ENCODE data around the gene RNF31.
"Not testable (repeated sequence)": the region's sequence is repeated elsewhere in the genome, so short reads cannot be mapped to it uniquely, and the experiment has no call there.

RNF31 gene

DNA sequence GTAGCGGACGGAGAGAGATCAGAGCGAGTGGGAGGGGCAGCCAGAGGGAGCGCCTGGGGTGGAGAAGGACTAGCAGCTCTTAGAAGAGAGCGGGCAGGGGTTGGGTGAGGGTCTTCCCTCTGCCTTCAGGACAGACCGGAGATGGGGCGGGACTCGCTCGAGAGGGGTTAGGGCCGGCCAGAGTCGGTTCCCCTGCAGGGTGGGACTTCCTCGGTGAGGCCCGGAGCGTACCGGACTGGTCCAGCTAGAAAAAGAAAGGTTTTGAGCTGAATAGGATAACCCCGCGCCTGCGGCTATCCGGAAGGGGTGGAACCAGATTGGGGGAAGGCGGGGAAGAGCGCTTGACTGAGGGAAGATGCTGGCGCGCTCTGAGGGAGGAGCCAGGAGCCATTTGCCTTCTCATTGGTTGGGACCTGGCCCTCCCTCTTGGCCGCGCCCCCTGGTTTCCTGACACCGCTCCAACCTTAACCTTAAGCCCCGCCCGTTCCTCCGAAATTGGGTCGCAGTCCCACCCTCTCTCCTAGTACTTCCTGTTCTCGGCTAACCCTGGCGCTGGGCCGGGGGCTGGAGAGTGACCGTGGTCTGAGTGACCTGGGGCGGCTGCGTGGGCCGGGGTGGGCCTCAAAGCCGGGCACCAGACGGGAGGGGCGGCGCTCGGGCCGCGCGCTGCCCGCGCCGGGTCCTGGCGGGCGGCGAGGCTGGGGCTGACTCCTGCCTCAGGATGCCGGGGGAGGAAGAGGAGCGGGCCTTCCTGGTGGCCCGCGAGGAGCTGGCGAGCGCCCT, at the start of gene RNF31:
Gene RNF31, plus strand, starts transcription at position 521 of the 783 bp plus-strand sequence. Its CDS starts 201 bp downstream, at position 722.
- peak; percentile 98 for DNase-seq

DNA sequence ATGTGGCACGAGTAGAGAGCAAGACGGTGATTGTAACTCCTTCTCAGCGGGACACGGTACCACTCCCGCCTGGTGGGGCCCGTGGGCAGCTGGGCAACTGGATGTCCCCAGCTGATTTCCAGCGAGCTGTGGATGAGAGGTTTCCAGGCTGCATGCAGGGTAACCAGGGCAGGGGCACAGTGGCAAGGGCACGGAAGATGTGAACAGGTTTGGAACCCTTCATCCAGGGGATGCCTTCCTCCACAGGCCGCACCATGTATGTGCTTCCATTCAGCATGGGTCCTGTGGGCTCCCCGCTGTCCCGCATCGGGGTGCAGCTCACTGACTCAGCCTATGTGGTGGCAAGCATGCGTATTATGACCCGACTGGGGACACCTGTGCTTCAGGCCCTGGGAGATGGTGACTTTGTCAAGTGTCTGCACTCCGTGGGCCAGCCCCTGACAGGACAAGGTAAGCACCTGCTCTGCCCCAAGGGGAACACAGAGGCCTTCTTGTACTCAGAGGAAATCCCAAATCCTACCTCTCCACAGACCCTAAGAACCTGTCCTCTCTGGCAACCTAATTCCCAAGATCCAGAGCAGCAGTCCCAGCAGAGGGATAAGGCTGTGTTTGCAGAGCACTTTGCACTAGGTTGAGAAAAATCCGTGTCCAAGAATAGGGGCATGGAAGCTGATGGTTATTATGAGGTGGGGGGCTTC, 48.9 kb upstream of the RNF31 start:
- DNase-seq, result no peak

DNA sequence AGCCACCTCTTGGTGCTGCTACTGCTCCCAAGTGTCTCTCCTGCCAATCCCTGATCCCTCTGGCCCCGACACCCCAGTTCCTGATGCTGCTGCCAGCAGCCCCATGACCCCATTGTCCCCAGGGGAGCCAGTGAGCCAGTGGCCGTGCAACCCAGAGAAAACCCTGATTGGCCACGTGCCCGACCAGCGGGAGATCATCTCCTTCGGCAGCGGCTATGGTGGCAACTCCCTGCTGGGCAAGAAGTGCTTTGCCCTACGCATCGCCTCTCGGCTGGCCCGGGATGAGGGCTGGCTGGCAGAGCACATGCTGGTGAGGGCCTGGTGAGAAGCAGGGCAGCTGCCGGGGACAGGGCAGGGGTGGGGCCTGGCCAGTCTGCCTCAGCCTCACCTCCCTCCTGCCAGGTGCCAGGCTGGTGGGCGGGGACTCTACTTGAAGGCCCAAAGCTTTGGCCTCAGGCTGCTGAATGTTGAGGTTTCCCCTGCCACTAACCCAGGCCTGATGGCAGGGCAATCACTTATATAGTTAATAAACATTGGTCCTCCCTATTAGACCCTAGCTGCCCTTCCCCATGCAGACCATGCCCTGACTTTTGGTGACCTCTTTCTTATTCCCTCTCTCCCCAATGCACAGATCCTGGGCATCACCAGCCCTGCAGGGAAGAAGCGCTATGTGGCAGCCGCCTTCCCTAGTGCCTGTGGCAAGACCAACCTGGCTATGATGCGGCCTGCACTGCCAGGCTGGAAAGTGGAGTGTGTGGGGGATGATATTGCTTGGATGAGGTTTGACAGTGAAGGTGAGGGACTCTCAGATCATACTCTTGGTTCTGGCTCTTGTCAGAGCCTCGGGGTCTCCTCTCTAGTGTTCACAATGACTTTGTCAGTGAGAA, 48.1 kb upstream of the RNF31 start:
- no peak for DNase-seq

DNA sequence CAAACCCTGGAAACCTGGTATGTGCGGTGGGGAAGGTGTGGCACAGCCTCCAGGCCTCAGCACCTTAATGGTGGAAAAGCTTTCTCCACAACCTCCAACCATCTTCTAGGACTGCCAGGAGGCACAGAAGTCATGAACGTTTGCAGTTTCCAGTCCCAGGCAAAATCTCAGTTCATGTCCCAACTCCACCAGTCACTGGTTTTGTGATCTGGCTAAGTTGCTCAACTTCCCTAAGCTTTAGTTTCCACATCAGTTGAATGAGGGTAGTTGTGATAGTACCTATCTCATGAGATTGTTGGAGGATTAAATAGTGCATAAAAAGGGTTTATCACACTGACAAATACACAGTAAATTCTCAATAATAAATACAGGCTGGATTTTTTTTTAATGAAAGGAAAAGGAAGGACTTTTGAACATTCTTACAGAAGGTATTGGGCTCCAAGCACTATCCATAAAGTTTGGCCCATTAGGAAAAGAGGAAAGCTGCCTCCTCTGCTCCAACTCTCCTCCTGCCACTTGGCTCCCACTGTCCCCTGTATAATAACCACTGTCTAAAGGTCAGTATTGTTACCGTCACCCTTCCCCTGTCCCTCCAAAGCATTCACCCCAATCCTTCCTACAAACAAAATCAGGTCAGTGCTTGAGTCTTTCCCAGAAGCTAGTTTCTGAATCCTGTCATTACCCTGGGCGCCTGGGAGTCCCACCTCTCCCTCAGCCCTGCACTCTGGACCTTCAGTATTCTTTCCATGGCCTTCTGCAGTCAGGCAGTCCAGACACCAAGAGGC, 46.9 kb upstream of the RNF31 start:
- DNase-seq, result no peak

DNA sequence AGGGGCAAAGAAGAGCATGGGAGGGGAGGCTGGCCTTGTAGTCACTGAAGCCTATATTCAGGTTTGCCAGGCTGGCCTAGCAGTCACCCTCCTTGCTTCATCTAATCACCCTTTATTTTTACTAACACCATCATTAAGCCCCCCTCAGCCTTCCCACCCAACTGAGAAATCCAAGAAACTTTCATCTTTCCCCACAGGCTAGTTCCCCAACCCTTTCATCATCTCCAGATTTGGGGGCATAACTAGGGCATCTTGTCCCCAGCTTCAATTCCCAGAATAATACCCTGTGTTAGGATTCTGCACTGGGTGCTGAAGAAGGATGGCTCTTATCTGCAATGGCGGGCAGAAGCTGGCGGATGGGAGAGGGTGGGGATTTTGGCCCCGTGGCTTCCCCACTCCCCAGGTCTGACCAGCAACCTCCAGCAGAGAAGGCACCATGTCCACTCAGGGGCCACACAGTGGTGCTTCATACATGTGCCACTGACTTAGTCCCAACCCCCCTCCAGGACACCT, 46.3 kb upstream of the RNF31 start:
- DNase-seq, result no peak

DNA sequence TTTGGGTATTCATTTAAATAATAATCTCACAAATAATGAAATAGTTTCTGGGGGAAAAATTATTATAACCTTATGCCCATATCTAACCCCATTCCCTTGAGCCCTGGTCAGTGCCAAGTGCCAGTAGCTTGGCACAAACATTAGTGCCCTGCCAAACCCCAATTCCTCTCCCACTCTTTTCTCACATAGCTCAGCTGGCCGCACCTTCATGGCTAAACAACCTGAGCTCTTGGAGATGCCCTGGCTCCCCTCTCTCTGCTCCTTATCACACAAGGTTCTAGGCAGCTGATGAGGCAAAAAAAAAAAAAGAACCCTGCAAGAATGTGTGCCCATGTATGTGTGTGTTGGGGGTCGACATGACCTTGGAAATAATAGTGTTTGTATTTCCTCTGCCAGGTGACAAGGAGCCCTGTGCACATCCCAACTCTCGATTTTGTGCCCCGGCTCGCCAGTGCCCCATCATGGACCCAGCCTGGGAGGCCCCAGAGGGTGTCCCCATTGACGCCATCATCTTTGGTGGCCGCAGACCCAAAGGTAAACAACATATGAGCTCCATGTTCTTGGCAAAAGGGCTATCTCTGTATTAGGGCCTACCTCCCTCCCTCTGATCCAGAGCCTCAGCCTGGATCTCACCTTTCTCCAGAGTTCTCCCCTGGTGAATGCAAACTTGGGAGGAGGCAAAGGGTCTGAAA, 44.8 kb upstream of the RNF31 start:
- no peak for DNase-seq

DNA sequence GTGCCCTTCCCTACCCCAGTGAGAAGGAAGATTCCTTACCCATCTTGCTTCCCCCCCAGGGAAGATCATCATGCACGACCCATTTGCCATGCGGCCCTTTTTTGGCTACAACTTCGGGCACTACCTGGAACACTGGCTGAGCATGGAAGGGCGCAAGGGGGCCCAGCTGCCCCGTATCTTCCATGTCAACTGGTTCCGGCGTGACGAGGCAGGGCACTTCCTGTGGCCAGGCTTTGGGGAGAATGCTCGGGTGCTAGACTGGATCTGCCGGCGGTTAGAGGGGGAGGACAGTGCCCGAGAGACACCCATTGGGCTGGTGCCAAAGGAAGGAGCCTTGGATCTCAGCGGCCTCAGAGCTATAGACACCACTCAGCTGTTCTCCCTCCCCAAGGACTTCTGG, 43.8 kb upstream of the RNF31 start:
- DNase-seq, result no peak

DNA sequence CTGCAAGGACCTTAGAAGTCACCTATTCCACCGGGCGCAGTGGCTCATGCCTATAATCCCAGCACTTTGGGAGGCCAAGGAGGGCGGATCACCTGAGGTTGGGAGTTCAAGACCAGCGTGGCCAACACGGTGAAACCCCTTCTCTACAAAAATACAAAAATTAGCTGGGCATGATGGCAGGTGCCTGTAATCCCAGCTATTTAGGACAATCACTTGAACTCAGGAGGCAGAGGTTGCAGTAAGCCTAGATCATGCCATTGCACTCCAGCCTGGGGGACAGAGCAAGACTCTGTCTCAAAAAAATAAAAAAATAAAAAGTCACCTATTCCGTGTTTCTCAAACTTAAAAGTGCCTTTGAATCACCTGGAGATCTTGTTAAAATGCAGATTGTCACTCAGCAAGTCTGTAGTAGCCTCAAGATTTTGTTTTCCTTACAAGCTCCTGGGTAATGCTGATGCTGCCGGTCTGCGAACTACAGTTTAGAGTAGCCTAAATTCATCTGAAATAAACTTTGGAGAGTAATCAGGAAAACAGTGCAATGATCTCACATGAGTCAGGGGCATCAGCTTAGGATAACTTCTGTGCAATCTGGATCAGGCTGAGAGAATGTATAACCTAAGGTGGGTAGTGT, 41.6 kb upstream of the RNF31 start:
- DNase-seq, result not testable (repeated sequence)

DNA sequence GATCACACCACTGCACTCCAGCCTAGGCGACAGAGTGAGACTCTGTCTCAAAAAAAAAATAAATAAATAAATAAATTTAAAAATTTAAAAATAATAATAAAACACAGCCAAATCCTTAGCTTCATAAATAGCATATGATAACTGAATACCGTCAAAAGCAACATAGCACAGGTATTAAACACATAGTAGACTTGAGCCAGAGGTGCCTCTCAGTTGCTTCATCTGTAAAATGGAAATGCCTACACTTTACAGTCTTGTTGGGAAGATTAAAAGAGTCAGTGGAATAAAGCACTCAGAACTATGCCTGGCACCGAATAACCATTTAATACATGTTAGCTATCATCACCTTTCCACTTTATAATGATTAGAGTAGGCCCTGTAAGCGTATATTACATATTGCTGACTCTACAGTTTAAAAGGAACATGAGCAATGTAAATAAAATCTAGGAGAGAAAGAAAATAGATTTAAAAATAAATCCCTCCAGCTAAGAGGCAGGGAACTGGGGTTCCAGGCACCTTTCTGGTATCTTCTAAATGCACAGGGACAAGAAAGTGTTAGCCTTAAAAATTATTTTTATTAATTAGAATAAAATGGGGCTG, 40.5 kb upstream of the RNF31 start:
- DNase-seq, result no peak

DNA sequence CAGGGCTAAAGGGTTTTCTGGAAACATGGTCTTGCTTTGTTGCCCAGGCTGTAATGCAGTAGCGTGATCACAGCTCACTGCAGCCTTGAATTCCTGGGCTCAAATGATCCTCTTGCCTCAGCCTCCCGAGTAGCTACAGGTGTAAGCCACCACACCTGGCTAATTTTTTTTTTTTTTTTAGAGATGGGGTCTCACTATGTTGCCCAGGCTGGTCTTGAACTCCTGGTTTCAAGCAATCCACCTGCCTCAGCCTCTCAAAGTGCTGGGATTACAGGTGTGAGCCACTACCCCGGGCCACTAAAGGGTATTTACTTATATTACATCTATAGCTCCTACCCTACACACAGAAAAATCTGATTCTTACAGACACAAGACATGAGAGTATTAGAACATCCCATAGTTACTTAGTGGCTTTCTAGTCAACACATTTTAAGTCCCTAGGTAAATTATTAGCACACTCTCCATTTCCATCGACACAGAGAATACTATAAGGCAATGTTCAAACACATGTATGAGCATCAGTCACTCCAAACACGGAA, 38.9 kb upstream of the RNF31 start:
- DNase-seq, result no peak

DNA sequence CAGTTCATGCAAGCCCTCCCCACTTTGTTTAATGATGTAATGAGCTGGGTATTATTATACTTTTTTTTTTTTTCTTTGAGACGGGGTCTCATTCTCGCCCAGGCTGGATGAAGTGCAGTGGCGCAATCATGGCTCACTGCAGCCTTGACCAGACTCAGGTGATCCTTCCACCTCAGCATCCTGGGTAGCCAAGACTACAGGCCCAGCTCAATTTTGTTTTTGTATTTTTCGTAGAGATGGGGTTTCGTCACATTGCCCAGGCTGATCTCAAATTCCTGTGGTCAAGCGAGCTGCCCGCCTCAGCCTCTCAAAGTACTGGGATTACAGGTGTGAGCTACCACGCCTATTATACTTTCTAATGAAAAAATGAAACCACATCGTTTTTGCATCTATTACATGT, 37.2 kb upstream of the RNF31 start:
- DNase-seq, result no peak

DNA sequence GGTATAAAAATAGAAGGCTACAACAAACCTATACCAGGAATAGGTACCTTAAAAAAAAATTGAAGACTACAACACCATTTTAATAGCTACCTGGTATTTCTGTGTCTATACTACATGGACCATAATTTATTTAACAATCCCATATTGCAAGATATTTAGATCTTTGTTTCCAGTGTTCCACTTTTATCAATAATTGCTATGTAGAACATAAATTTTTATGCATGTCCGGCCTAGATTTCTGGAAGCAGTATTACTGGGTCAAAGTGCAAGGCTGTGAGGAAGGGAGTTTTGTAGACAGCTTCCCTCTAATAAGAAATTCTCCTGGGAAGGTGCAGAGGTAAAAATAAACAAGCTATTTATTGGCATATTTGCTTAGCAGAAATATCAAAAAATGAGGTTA, 36.8 kb upstream of the RNF31 start:
- DNase-seq, result no peak

DNA sequence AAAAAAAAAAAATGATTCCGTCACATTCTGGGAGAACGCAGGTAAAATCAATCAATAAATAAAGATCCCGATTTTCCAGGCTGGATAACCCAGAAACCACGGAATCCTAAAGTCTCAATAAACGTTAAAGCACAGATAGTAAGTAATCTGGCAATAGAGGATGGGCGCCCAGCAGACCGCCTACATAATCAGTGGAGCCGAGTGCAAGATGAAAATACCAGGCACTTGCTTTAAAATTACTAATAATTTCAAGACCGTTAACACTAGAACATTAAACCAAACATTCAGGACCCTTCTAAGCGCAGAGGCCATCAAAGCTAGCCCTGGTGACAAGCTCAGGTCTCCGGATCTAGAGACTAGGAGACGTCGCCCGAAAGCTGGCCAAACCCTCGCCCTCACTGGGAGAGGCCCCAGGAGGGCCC, 33.9 kb upstream of the RNF31 start:
- DNase-seq, result no peak

DNA sequence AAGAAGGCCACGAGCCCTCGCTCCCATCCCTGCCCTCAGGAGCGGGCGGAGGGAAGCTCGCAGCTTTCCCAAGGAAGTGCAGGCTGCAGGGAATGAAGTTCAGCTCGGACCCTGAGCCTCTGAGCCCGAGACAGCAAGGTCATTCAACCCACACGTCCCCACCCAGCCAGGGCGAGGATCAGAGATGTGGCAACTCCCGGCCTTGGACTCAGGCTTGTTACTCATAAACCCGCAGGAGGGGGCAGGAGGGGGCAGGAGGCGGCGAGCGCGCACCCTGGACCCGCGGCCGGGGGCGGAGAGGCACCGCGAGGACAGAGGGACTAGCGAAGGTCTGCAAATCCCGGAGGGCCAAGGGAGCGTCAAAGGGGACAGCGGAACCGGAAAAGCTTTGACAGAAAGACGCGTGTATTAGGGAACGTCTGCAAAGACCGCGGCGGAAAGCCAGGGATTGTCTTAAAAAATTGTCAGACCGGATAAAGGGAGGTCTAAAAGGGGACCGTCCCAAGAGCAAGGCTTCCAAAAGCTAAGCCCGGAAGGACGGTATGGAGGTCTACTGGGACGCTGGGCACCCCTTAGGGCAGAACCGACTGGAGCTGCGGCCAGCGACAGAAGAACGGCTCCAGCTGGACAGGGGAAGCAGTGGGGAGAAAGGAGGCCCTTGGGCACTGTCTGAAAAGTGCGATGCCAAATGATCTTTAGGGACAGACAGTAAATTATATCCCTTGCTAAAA, 33.3 kb upstream of the RNF31 start:
- peak; percentile 88 for DNase-seq

DNA sequence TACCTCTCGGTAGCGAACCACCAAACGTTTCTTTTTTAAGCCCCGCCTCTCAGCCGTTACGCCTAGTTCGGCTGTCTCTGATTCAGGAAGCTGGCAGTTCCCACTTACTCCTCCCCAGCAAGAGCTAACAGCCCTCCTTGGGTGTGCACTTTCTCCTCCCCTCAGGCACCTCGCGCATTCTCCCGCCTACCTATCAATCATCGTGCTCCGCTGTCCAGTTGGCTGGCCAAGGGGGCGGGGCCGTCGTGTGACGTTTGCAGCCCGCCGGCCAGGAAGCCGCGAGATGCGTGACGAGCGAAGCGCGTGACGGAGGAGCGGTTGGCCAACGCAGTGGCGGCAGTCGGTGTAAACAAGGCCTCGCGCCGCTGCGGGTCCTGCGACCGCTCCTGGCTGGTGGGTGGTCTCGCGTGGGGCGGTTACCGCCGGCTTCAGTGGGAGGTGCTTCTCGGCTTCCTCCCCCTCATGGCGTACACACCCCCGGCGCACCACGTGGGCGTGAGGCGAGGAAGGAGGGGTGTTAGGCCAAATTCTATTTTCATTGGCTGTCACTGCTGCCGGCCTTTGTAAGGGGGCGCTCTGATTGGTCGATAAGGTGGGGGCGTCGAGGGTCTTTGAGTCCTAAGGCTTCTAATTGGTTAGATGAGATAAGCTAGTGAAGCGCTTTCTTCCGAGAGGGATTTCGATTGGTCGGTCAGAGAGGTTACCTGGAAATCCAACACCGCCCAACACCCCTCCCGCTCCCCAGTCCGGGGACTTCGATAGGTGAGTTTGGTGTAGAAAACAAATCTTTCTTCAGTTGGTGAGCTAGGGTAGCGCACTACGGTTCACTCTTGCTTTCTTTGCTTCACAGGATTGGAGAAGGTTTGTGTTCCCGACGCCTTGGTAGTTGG, 32.5 kb upstream of the RNF31 start, which contains the start of the genes DCAF11 and NRL:
Gene DCAF11, plus strand, starts transcription at position 246 of the 890 bp plus-strand sequence. CDS start 818 bp downstream, outside the sequence.
Gene NRL, minus strand, starts transcription at position 418 of the 890 bp plus-strand sequence. CDS start 32,101 bp downstream, outside the sequence.
- DNase-seq, result peak; percentile 99

DNA sequence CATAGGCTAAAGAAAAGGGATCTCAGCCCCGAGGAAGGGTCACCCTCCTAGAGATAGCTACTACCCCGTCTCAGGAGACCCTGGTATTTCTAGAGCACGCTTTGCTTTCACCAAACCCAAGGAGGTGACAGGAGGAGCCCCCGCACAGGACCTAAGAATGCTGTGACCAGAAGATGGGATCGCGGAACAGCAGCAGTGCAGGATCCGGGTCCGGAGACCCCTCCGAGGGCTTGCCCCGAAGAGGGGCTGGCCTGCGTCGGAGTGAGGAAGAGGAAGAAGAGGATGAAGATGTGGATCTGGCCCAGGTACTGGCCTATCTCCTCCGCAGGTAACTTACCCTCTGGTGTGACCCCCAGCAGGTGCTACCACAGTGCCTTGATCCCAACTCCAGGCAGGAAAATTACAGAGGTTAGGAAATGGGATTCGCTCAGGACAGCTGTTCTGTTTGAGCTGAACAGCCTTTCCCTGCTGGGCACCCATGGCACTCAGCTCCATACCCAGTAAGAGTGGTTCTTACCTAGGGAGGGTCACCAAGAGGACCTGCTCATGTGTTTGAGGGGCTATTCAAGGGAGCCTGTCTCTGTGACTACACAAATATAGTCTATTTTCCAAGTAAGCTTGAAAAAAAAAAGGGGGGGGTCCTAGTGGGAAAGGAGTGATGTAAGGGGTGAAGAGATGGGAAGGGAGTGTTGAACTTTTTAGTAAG, 31.7 kb upstream of the RNF31 start:
- DNase-seq, result no peak

DNA sequence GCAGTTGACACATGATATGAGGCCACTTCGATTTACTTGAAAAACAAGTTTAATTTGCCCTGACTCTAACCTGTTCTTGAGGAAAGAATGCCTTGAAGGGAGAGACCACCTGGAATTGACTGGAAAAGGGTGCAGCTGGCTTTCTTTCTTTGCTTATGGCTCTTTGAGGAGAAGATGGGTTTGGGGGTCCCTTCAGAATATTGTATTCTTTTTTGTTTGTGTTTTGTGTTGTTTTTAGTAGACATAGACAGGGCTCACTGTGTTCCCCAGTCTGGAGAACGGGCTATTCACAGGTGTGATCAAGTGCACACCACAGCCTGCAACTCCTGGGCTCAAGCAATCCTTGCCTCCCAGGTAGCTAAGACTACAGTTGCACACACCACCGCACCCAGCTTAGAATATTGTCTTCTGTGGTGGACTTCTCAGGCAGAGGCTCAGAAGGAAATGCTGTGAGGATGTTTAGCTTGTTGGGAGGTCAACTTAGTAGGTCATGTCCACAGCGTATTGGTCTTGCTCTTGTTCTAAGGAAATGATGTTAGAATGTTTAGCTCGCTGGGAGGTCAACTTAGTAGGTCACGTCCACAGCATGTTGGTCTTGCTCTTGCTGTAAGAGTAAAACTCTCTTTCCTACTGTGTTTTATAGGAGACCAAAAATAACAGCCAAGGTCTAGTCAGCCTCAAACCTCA, 31.0 kb upstream of the RNF31 start:
- no peak for DNase-seq
